Vagina (tissue), 2 donors: ENCODE measurements around the gene TNFSF15. TPM values are rescaled to one million over a fixed set of nuclear protein-coding genes. Genes with fewer than 3 reads are reported as not detected.
"Not testable (repeated sequence)": the region's sequence is repeated elsewhere in the genome, so short reads cannot be mapped to it uniquely, and the experiment has no call there.

Source experiments
- DNase-seq, 2 donors: peaks; one replicate each; pipeline ENCODE4 v3.0.0-alpha.2; 2017; ENCODE audit errors: extremely low spot score in 2 of 2
- H3K27ac ChIP-seq: fragments of 200-600 bp; sonication (generic); one replicate; pipeline ENCODE4 v1.5.1; 2019
- H3K27me3 ChIP-seq: fragments of 200-600 bp; sonication (generic); one replicate; pipeline ENCODE4 v1.5.1; 2019
- H3K36me3 ChIP-seq, 2 donors: fragments of 200-600 bp; sonication (generic); one replicate each; pipeline ENCODE4 v1.5.1; 2017 to 2019
- H3K4me1 ChIP-seq: fragments of 200-600 bp; sonication (generic); one replicate; pipeline ENCODE4 v1.5.1; 2019
- H3K4me3 ChIP-seq, 2 donors: fragments of 200-600 bp; sonication (generic); 1 replicate in 1 of 2; 2 replicates in 1 of 2; pipeline ENCODE4 v1.5.1; 2016 to 2019
- H3K9me3 ChIP-seq: fragments of 200-600 bp; sonication (generic); one replicate; pipeline ENCODE4 v1.5.1; 2019
- CTCF ChIP-seq, 3 experiments: fragments of 450-650 bp in 2 of 3; fragments of 200-600 bp in 1 of 3; sonication (generic) in 1 of 3; IDR thresholded peaks; one replicate each; pipeline ENCODE4 v1.5.1; 2017 to 2019; ENCODE audit warnings: antibody characterized with exemption in 3 of 3, mild to moderate bottlenecking in 2 of 3, moderate library complexity in 2 of 3
- POLR2A ChIP-seq, 2 donors: fragments of 450-650 bp; IDR thresholded peaks; one replicate each; pipeline ENCODE4 v1.6.1; 2017; ENCODE audit warnings: antibody characterized with exemption in 2 of 2, mild to moderate bottlenecking in 2 of 2, moderate library complexity in 2 of 2
- POLR2AphosphoS5 ChIP-seq, 2 donors: sonication (generic); formaldehyde crosslinking; IDR thresholded peaks; one replicate each; pipeline ENCODE4 v1.9.0; 2017; ENCODE audit warnings: antibody characterized with exemption in 2 of 2, mild to moderate bottlenecking in 2 of 2, low read depth in 1 of 2; ENCODE audit not compliant: insufficient read depth in 1 of 2
- intact Hi-C: fragments of 100-400 bp; cut with DNase I; formaldehyde crosslinking; loops from one replicate; pipeline ENCODE4 v1.15.1; 2023
- total RNA-seq: library from RNA; depleted of rRNA; stranded (reverse); fragments of >200 nt; gene quantifications from one replicate; pipeline ENCODE4 v1.2.3, GENCODE V29; 2016

TNFSF15 gene
- total RNA-seq, 1 donor from 2014 or later, result 0.74 TPM

DNA sequence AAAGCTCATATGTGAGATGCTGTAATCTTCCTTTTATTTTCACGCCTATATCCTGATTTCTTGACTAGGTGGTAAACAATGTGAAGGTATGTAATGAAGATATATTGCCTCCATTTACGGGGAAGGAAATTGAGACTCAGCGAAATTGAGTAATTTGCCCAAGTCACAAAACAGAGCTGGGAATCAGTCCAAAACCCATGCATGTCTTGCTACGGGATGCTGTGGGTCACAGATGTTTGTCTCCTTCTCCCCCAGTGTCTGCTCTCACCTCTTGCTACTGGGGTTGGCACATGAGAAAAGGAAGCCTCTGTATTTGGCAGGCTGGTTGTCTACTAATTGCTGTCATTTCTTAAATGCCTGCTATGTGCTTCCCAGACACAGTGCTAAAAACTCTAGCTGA lies 70.1 kb downstream of the TNFSF15 start:
- Histone ChIP-seq H3K27ac (no peak overlapping the region), H3K4me3 (no peak overlapping the region), H3K9me3 (no peaks in the 10 kb centered on the region), H3K4me1 (no peaks in the 10 kb centered on the region), H3K27me3 (no peaks in the 10 kb centered on the region), H3K36me3 (no peaks in the 10 kb centered on the region)
- intact Hi-C loops, result loop anchor here (5.0 kb wide), 1 partner anchor 172 kb away; no protein-coding TSS in a partner anchor
- no peak for DNase-seq
- TF ChIP-seq POLR2A (IDR thresholded peaks at IDR 0.05), result no peak
- TF ChIP-seq POLR2AphosphoS5 (IDR thresholded peaks at IDR 0.05; ENCODE audit: insufficient read depth in 1 of 2, low read depth in 1 of 2), result no peak
- TF ChIP-seq CTCF (IDR thresholded peaks at IDR 0.05), result no peak

DNA sequence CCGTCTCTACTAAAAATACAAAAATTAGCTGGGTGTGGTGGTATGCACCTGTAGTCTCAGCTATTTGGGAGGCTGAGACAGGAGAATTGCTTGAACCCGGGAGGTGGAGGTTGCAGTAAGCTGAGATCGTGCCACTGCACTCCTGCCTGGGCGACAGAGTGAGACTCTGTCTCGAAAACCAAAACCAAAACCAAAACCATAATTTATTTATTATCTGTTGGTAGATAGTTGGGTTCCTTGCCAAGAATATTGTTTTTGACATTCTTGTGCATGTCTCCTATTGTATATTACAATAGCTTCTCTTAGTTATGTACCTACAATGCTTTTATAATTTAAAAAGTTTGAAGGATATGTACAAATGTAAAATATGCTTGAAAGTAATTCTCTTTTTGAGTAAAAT lies 70.7 kb downstream of the TNFSF15 start:
- H3K36me3 ChIP-seq, DNase-seq, H3K27ac ChIP-seq, H3K9me3 ChIP-seq, H3K27me3 ChIP-seq, H3K4me1 ChIP-seq, H3K4me3 ChIP-seq: not testable (repeated sequence)
- intact Hi-C loops, result loop anchor here (5.0 kb wide), 1 partner anchor 172 kb away; no protein-coding TSS in a partner anchor

Other genes starting within 250 kb of the TNFSF15 start
- gene ATP6V1G1, start 218.3 kb downstream of the TNFSF15 start, total RNA-seq, result 161 TPM
- 11.5 TPM for gene TMEM268, start 194.7 kb downstream of the TNFSF15 start, total RNA-seq
- not detected for gene TEX53, start 148.2 kb downstream of the TNFSF15 start, total RNA-seq
- gene TEX48, start 123.8 kb downstream of the TNFSF15 start, total RNA-seq, result not detected
- gene TNFSF8, start 124.6 kb upstream of the TNFSF15 start, total RNA-seq, result 4.2 TPM